ENCODE results near the gene GPATCH1. TPM values are rescaled to one million over a fixed set of nuclear protein-coding genes. Genes with fewer than 3 reads are reported as not detected.

Gene GPATCH1
- total and polyA plus RNA-seq, 2 of the 13 experiments (the other 11 are each of a cell fraction or from before 2014, with no cell fraction given), result 6.8 to 6.9 TPM

- peak; percentile 71; the same call in 1 of the 2 replicates for TF ChIP-seq SMAD3 (CRISPR knock-in tag; IDR thresholded peaks at IDR 0.05)
- peak; percentile 43; the same call in 1 of the 2 replicates for TF ChIP-seq ZNF501 (CRISPR knock-in tag; IDR thresholded peaks at IDR 0.05)
- no peak for TF ChIP-seq ZNF205 (CRISPR knock-in tag; IDR thresholded peaks at IDR 0.05)
- TF ChIP-seq ZNF816 (CRISPR knock-in tag; IDR thresholded peaks at IDR 0.05; ENCODE audit: borderline replicate concordance), result no peak
- no peak for TF ChIP-seq ZMAT5 (CRISPR knock-in tag; IDR thresholded peaks at IDR 0.05; ENCODE audit: borderline replicate concordance, low read depth)
- no peak for TF ChIP-seq ZNF674 (CRISPR knock-in tag; IDR thresholded peaks at IDR 0.05; ENCODE audit: low read depth)
- TF ChIP-seq NR3C1 (CRISPR knock-in tag; IDR thresholded peaks at IDR 0.05), result no peak
- TF ChIP-seq GABPA (IDR thresholded peaks at IDR 0.05; ENCODE audit: low read depth, low read length), result no peak
- TF ChIP-seq GABPA (CRISPR knock-in tag; IDR thresholded peaks at IDR 0.05; ENCODE audit: low read depth), result no peak
- no peak for TF ChIP-seq CEBPZ (IDR thresholded peaks at IDR 0.05; ENCODE audit: low read length)
- TF ChIP-seq ZNF609 (CRISPR knock-in tag; IDR thresholded peaks at IDR 0.05; ENCODE audit: borderline replicate concordance), result 0 out of 2 replicates have a peak, but pooled peaks have one; percentile 21
- TF ChIP-seq SALL2 (CRISPR knock-in tag; IDR thresholded peaks at IDR 0.05), result 0 out of 2 replicates have a peak, but pooled peaks have one; percentile 49
- no peak for TF ChIP-seq SP140L (CRISPR knock-in tag; IDR thresholded peaks at IDR 0.05; ENCODE audit: borderline replicate concordance)
- TF ChIP-seq STAG1 (CRISPR knock-in tag; IDR thresholded peaks at IDR 0.05), result peak; percentile 6; the same call in 1 of the 2 replicates
- TF ChIP-seq HCFC1 (IDR thresholded peaks at IDR 0.05; ENCODE audit: low read depth, low read length), result no peak
- TF ChIP-seq AGO1 (IDR thresholded peaks at IDR 0.05; ENCODE audit: low read depth, low read length, poor library complexity, severe bottlenecking), result no peak
- TF ChIP-seq ZNF580 (CRISPR knock-in tag; IDR thresholded peaks at IDR 0.05; ENCODE audit: borderline replicate concordance, low read depth), result no peak
- peak; percentile 26 for TF ChIP-seq TEAD3 (CRISPR knock-in tag; optimal IDR thresholded peaks at IDR 0.05; ENCODE audit: borderline replicate concordance)
- no peak for TF ChIP-seq ZNF326 (CRISPR knock-in tag; IDR thresholded peaks at IDR 0.05; ENCODE audit: borderline replicate concordance)
- 0 out of 2 replicates have a peak, but pooled peaks have one; percentile 34 for TF ChIP-seq HBP1 (CRISPR knock-in tag; IDR thresholded peaks at IDR 0.05; ENCODE audit: low read depth)
These were observed 28.5 kb upstream of the GPATCH1 start (continued) for GRCh38 chr19:33052352-33052972.
